Erythroblast (primary cell): ENCODE results near the gene GAS2.

Experiments used
- GATA1 ChIP-seq: IDR thresholded peaks from 2 replicates; pipeline ENCODE4 v1.6.1; 2011; ENCODE audit warnings: low read depth, mild to moderate bottlenecking, control low read depth, low read length, moderate library complexity
- POLR2A ChIP-seq: IDR thresholded peaks from 2 replicates; pipeline ENCODE4 v1.6.1; 2011; ENCODE audit warnings: mild to moderate bottlenecking, low read length

- TF ChIP-seq POLR2A (no peak), GATA1 (no peak)
These were observed 33.0 kb upstream of the GAS2 start for GRCh38 chr11:22633354-22633902.
